NOMO-1 treated with dmso at 0.1 percent for 144 hours (cell line): Measurements from ENCODE around the gene CNTN6.

Source experiments
- DNase-seq: peaks from one replicate; lab custom pipeline; 2025; ENCODE audit not compliant: unreplicated experiment; lab: John Stamatoyannopoulos, UW

CNTN6 gene

GRCh38 chr3:1092771-1093170, at the start of gene CNTN6:
CNTN6 (plus strand) TSS chr3:1093024; CDS start chr3:1148009, 54,985 bp downstream.
- DNase-seq: no peak

- no peak for DNase-seq
Measured at GRCh38 chr3:1048558-1048957, 44.3 kb upstream of the CNTN6 start.

- no peak for DNase-seq
Measured at GRCh38 chr3:1055870-1056269, 37.0 kb upstream of the CNTN6 start.

- DNase-seq: no peak
Measured at GRCh38 chr3:1056744-1057143, 36.1 kb upstream of the CNTN6 start.

- DNase-seq: no peak
Measured at GRCh38 chr3:1057436-1057835, 35.4 kb upstream of the CNTN6 start.

GRCh38 chr3:1068985-1069384, 23.8 kb upstream of the CNTN6 start:
- no peak for DNase-seq

GRCh38 chr3:1072041-1072440, 20.8 kb upstream of the CNTN6 start:
- DNase-seq: no peak

GRCh38 chr3:1079662-1080061, 13.2 kb upstream of the CNTN6 start:
- DNase-seq: no peak

- DNase-seq: no peak
Measured at GRCh38 chr3:1082108-1082507, 10.7 kb upstream of the CNTN6 start.

GRCh38 chr3:1087066-1087560, 5.7 kb upstream of the CNTN6 start:
- DNase-seq: no peak

GRCh38 chr3:1088503-1088902, 4.3 kb upstream of the CNTN6 start:
- no peak for DNase-seq

GRCh38 chr3:1091286-1091685, 1.5 kb upstream of the CNTN6 start:
- DNase-seq: no peak

GRCh38 chr3:1092061-1092460, 763 bp upstream of the CNTN6 start:
- no peak for DNase-seq

GRCh38 chr3:1093217-1093616, 393 bp downstream of the CNTN6 start:
- no peak for DNase-seq

GRCh38 chr3:1103525-1103924, 10.7 kb downstream of the CNTN6 start:
- no peak for DNase-seq

GRCh38 chr3:1117843-1118473, 25.1 kb downstream of the CNTN6 start:
- no peak for DNase-seq

- no peak for DNase-seq
Measured at GRCh38 chr3:1131166-1131565, 38.3 kb downstream of the CNTN6 start.

- DNase-seq: no peak
Measured at GRCh38 chr3:1135194-1135593, 42.4 kb downstream of the CNTN6 start.

GRCh38 chr3:1138036-1138435, 45.2 kb downstream of the CNTN6 start:
- no peak for DNase-seq

- DNase-seq: no peak
Measured at GRCh38 chr3:1139071-1139470, 46.2 kb downstream of the CNTN6 start.

- DNase-seq: no peak
Measured at GRCh38 chr3:1147326-1147725, 54.5 kb downstream of the CNTN6 start.

- DNase-seq: no peak
Measured at GRCh38 chr3:1147819-1148218, 55.0 kb downstream of the CNTN6 start.

GRCh38 chr3:1164101-1164500, 71.3 kb downstream of the CNTN6 start:
- DNase-seq: no peak
